NB4 (cell line): Measurements from ENCODE around the gene BCL2L12.
"Not testable (repeated sequence)": the region's sequence is repeated elsewhere in the genome, so short reads cannot be mapped to it uniquely, and the experiment has no call there.

Experiments
- DNase-seq: peaks from one replicate; pipeline ENCODE4 v3.0.0; 2010; ENCODE audit warnings: low read depth
- H3K4me3 ChIP-seq: one replicate; pipeline ENCODE4 v1.5.1; 2011; ENCODE audit warnings: mild to moderate bottlenecking, low read depth, low read length, moderate library complexity
- CTCF ChIP-seq: IDR thresholded peaks from one replicate; pipeline ENCODE4 v1.5.1; 2012; ENCODE audit warnings: low read depth, low read length
- MAX ChIP-seq: IDR thresholded peaks from 2 replicates; pipeline ENCODE4 v1.6.1; 2011; ENCODE audit warnings: low read depth, low read length
- MYC ChIP-seq: IDR thresholded peaks from 2 replicates; pipeline ENCODE4 v1.6.1; 2011; ENCODE audit warnings: low read depth, low read length
- POLR2A ChIP-seq: IDR thresholded peaks from 2 replicates; pipeline ENCODE4 v1.6.1; 2011; ENCODE audit warnings: mild to moderate bottlenecking; ENCODE audit not compliant: insufficient read length; ENCODE audit errors: extremely low read depth

The BCL2L12 gene

DNA sequence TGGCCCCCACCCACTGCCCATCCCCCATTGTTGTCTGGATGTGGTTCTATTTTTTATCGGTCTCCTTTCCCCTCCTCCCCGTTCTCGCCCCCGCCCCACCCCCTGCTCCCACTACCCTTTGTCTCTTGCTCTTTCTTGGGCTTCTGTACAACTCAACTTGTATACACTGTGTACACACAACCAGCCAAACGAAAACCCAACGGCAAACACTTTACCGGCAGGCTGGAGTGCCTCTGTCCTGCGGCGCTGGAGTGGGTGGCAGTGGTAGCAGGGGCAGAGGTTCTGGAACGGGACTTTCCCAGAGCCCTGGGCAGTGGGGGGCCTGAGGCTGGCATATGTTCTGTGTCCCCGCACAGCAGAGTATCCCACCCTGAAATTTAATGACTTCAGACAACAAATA lies 39.5 kb upstream of the BCL2L12 start:
- DNase-seq, result no peak
- no peak overlapping the region for H3K4me3 ChIP-seq
- TF ChIP-seq POLR2A (no peak), CTCF (no peak), MAX (no peak), MYC (no peak)

GRCh38 chr19:49629659-49630058 lies 36.1 kb upstream of the BCL2L12 start:
- TF ChIP-seq POLR2A, result no peak
- no peak for TF ChIP-seq MAX
- TF ChIP-seq MYC, result no peak
- TF ChIP-seq CTCF, result no peak
- no peak overlapping the region for H3K4me3 ChIP-seq

DNA sequence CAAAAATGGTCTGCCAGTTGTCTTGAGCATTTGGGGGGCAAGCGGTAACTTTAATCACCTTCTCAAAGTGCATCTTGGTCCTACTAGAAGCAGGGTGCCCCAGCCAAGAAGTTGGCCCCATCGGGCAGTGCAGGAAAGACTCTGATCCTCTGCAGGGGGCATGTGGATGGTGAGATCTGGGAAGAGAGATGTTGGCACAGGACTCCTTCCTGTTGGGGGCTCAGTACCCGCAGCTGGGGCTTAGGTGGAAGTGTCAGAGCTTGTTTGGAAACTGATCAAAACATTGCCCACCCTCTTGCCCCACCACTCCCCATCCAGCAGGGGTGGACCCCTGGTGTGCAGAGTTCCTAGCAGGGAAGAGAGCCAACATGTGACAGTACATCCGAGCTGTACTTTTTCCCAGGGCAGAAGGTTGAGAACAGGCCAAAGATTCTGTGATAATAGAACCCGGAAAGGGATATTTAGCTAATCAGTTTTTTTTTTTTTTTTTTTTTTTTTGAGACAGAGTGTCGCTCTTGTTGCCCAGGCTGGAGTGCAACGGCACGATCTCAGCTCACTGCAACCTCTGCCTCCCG lies 34.6 kb upstream of the BCL2L12 start:
- TF ChIP-seq CTCF (no peak), POLR2A (no peak), MYC (no peak), MAX (no peak)
- H3K4me3 ChIP-seq, result no peak overlapping the region
- no peak for DNase-seq

More at GRCh38 chr19:49629659-49630058, 36.1 kb upstream of the BCL2L12 start:
- DNase-seq, result no peak

GRCh38 chr19:49631610-49632192 lies 34.0 kb upstream of the BCL2L12 start:
- TF ChIP-seq CTCF (no peak), MYC (no peak), POLR2A (no peak), MAX (no peak)
- DNase-seq, result no peak
- H3K4me3 ChIP-seq, result no peak overlapping the region

GRCh38 chr19:49632576-49632975 lies 33.2 kb upstream of the BCL2L12 start:
- DNase-seq, result no peak
- TF ChIP-seq CTCF (no peak), MYC (no peak), MAX (no peak), POLR2A (no peak)
- no peak overlapping the region for H3K4me3 ChIP-seq

- not testable (repeated sequence) for H3K4me3 ChIP-seq, DNase-seq
Measured at GRCh38 chr19:49633273-49633672, 32.5 kb upstream of the BCL2L12 start.
